Thyroid gland (tissue), 4 donors: ENCODE results near the gene OSGIN1.

Source experiments
- CTCF ChIP-seq, 6 experiments: fragments of 200-600 bp in 3 of 6; fragments of 450-650 bp in 3 of 6; sonication (generic) in 3 of 6; IDR thresholded peaks; one replicate each; pipeline ENCODE4 v1.5.1; 2016 to 2019; ENCODE audit warnings: antibody characterized with exemption in 6 of 6, mild to moderate bottlenecking in 2 of 6, inconsistent platforms in 1 of 6, moderate library complexity in 1 of 6
- POLR2A ChIP-seq, 2 donors: fragments of 450-650 bp; IDR thresholded peaks; one replicate each; pipeline ENCODE4 v1.6.1; 2017; ENCODE audit warnings: antibody characterized with exemption in 2 of 2, mild to moderate bottlenecking in 2 of 2, moderate library complexity in 1 of 2

- TF ChIP-seq CTCF (IDR thresholded peaks at IDR 0.05), result no peak
- no peak for TF ChIP-seq POLR2A (IDR thresholded peaks at IDR 0.05)
These were observed 12.2 kb upstream of the OSGIN1 start for GRCh38 chr16:83940630-83941378.
